Caco-2 (cell line): Measurements from ENCODE around the gene STUM. TPM values are rescaled to one million over a fixed set of nuclear protein-coding genes. Genes with fewer than 3 reads are reported as not detected.

ENCODE experiments used
- BruUV-seq: library from RNA; stranded (reverse); fragments of 400-500 nt; replicated peaks from 2 replicates; lab custom pipeline; 2021; lab: Mats Ljungman, UMichigan
- CTCF ChIA-PET: fragments of 300-600 bp; sonication (Branson Sonifier 250); formaldehyde crosslinking; loops from one replicate; lab custom pipeline; 2022; ENCODE audit warnings: antibody characterized with exemption; lab: Charles Lee
- POLR2A ChIA-PET: fragments of 300-600 bp; sonication (Branson Sonifier 250); formaldehyde crosslinking; loops from one replicate; lab custom pipeline; 2022; ENCODE audit warnings: antibody characterized with exemption; lab: Charles Lee
- DNase-seq, 2 experiments: peaks; one replicate each; pipeline versions ENCODE4 v3.0.0 to v3.0.0-alpha.2; 2020 to 2022
- H3K27me3 ChIP-seq: replicated peaks from 2 replicates; pipeline ENCODE4 v1.6.0; 2011; ENCODE audit warnings: low read length; ENCODE audit not compliant: control insufficient read depth, insufficient read depth
- H3K36me3 ChIP-seq: 2 replicates; pipeline ENCODE4 v1.5.1; 2011; ENCODE audit warnings: low read length; ENCODE audit not compliant: control insufficient read depth, insufficient read depth
- H3K4me1 ChIP-seq: fragments of 250-450 bp; sonication (Bioruptor Pico); 2 replicates; pipeline ENCODE4 v1.5.1; 2020; ENCODE audit warnings: mild to moderate bottlenecking
- H3K4me3 ChIP-seq: 2 replicates; pipeline ENCODE4 v1.5.1; 2011; ENCODE audit warnings: low read depth, mild to moderate bottlenecking, control low read depth, low read length
- H3K9me3 ChIP-seq: fragments of 250-450 bp; sonication (Bioruptor Pico); 2 replicates; pipeline ENCODE4 v1.5.1; 2020; ENCODE audit warnings: mild to moderate bottlenecking, moderate library complexity
- H3K27ac Mint-ChIP-seq: one replicate; pipeline ENCODE4 v1.8.0; 2022; ENCODE audit warnings: mixed read lengths; ENCODE audit not compliant: unreplicated experiment
- H3K27me3 Mint-ChIP-seq: one replicate; pipeline ENCODE4 v1.8.0; 2022; ENCODE audit warnings: mixed read lengths; ENCODE audit not compliant: insufficient read depth, unreplicated experiment
- H3K36me3 Mint-ChIP-seq: one replicate; pipeline ENCODE4 v1.8.0; 2022; ENCODE audit warnings: mild to moderate bottlenecking, mixed read lengths; ENCODE audit not compliant: insufficient read depth, unreplicated experiment
- H3K4me1 Mint-ChIP-seq: one replicate; pipeline ENCODE4 v1.8.0; 2022; ENCODE audit warnings: low read depth, mixed read lengths; ENCODE audit not compliant: unreplicated experiment
- H3K4me3 Mint-ChIP-seq: one replicate; pipeline ENCODE4 v1.8.0; 2022; ENCODE audit warnings: mild to moderate bottlenecking, moderate library complexity, mixed read lengths; ENCODE audit not compliant: unreplicated experiment
- H3K9me3 Mint-ChIP-seq: one replicate; pipeline ENCODE4 v1.8.0; 2022; ENCODE audit warnings: mixed read lengths; ENCODE audit not compliant: unreplicated experiment
- CTCF ChIP-seq, 2 experiments: fragments of 200-600 bp in 1 of 2; IDR thresholded peaks; 1 replicate in 1 of 2; 2 replicates in 1 of 2; pipeline versions ENCODE4 v1.5.1 to v1.8.0; 2011 to 2022; ENCODE audit warnings: antibody characterized with exemption in 1 of 2, control low read depth in 1 of 2, inconsistent platforms in 1 of 2, low read depth in 1 of 2, low read length in 1 of 2, mild to moderate bottlenecking in 1 of 2, moderate library complexity in 1 of 2; ENCODE audit not compliant: insufficient read depth in 1 of 2, severe bottlenecking in 1 of 2, unreplicated experiment in 1 of 2
- intact Hi-C: fragments of 100-400 bp; cut with micrococcal nuclease; formaldehyde crosslinking; loops from one replicate; pipeline ENCODE4 v1.10.0; 2022; ENCODE audit not compliant: unreplicated experiment
- total RNA-seq: library from RNA; stranded (reverse); gene quantifications from 2 replicates; pipeline ENCODE4 v1.2.3, GENCODE V29; 2022

Gene STUM
- total RNA-seq, 1 experiment from 2014 or later = 1.7 TPM

GRCh38 chr1:226639631-226640061 lies 91.1 kb downstream of the STUM start:
- no TSS peak for BruUV-seq
- CTCF ChIA-PET = no interaction called here
- intact Hi-C loops = no loop called here
- Mint-ChIP-seq H3K4me3 (no peak overlapping the region), H3K9me3 (no peaks in the 10 kb centered on the region), H3K4me1 (no peaks in the 10 kb centered on the region), H3K27ac (no peak overlapping the region), H3K27me3 (no peaks in the 10 kb centered on the region), H3K36me3 (no peaks in the 10 kb centered on the region)
- POLR2A ChIA-PET = no interaction called here
- TF ChIP-seq CTCF (IDR thresholded peaks at IDR 0.05; ENCODE audit: insufficient read depth in 1 of 2, low read depth in 1 of 2, low read length in 1 of 2, severe bottlenecking in 1 of 2, unreplicated experiment in 1 of 2) = no peak
- Histone ChIP-seq H3K9me3 (no peaks in the 10 kb centered on the region), H3K4me3 (no peak overlapping the region), H3K27me3 (no peaks in the 10 kb centered on the region), H3K36me3 (no peaks in the 10 kb centered on the region; the same call in 1 of the 2 replicates), H3K4me1 (no peaks in the 10 kb centered on the region)
- DNase-seq = no peak

GRCh38 chr1:226640321-226641136 lies 92.0 kb downstream of the STUM start:
- no peaks in the 10 kb centered on the region for H3K9me3 ChIP-seq
- no peak for DNase-seq
- Mint-ChIP-seq H3K36me3 (no peaks in the 10 kb centered on the region), H3K4me3 (no peak overlapping the region), H3K27ac (no peak overlapping the region), H3K9me3 (no peaks in the 10 kb centered on the region), H3K27me3 (no peaks in the 10 kb centered on the region), H3K4me1 (no peaks in the 10 kb centered on the region)
- no peak overlapping the region for H3K4me3 ChIP-seq
- no peaks in the 10 kb centered on the region for H3K4me1 ChIP-seq
- H3K27me3 ChIP-seq = no peaks in the 10 kb centered on the region
- no peaks in the 10 kb centered on the region; the same call in 1 of the 2 replicates for H3K36me3 ChIP-seq
- intact Hi-C loops = no loop called here
- no TSS peak for BruUV-seq
- CTCF ChIA-PET = no interaction called here
- TF ChIP-seq CTCF (IDR thresholded peaks at IDR 0.05; ENCODE audit: insufficient read depth in 1 of 2, low read depth in 1 of 2, low read length in 1 of 2, severe bottlenecking in 1 of 2, unreplicated experiment in 1 of 2) = no peak
- POLR2A ChIA-PET = no interaction called here

GRCh38 chr1:226641671-226642231 lies 93.2 kb downstream of the STUM start:
- Histone ChIP-seq H3K9me3 (no peaks in the 10 kb centered on the region), H3K4me3 (no peak overlapping the region), H3K36me3 (no peaks in the 10 kb centered on the region; the same call in 1 of the 2 replicates), H3K27me3 (no peaks in the 10 kb centered on the region), H3K4me1 (no peaks in the 10 kb centered on the region)
- no peak overlapping the region for H3K4me3 Mint-ChIP-seq
- ChIA-PET POLR2A (no interaction called here), CTCF (no interaction called here)
- H3K27me3 Mint-ChIP-seq = no peaks in the 10 kb centered on the region
- intact Hi-C loops = no loop called here
- no peak overlapping the region for H3K27ac Mint-ChIP-seq
- TF ChIP-seq CTCF (IDR thresholded peaks at IDR 0.05; ENCODE audit: insufficient read depth in 1 of 2, low read depth in 1 of 2, low read length in 1 of 2, severe bottlenecking in 1 of 2, unreplicated experiment in 1 of 2) = no peak
- H3K36me3 Mint-ChIP-seq = no peaks in the 10 kb centered on the region
- H3K9me3 Mint-ChIP-seq = no peaks in the 10 kb centered on the region
- H3K4me1 Mint-ChIP-seq = no peaks in the 10 kb centered on the region
- no TSS peak for BruUV-seq
- no peak for DNase-seq
